H9 (cell line): ENCODE results near the gene DNAJC6. TPM values are rescaled to one million over a fixed set of nuclear protein-coding genes. Genes with fewer than 3 reads are reported as not detected.

Experiments used
- DNase-seq: peaks from one replicate; pipeline ENCODE4 v3.0.0-alpha.2; 2017
- H2AFZ ChIP-seq: one replicate; pipeline ENCODE4 v1.6.1; 2013; ENCODE audit warnings: mild to moderate bottlenecking, low read length, control low read depth, moderate library complexity
- H2AK5ac ChIP-seq: 2 replicates; pipeline ENCODE4 v1.6.1; 2013; ENCODE audit warnings: low read length, control low read depth, mixed read lengths; ENCODE audit not compliant: insufficient read length
- H2BK120ac ChIP-seq: one replicate; pipeline ENCODE4 v1.6.1; 2013; ENCODE audit warnings: low read depth, mild to moderate bottlenecking, low read length, control low read depth, inconsistent platforms; ENCODE audit not compliant: poor library complexity, severe bottlenecking
- H2BK12ac ChIP-seq: 2 replicates; pipeline ENCODE4 v1.6.1; 2013; ENCODE audit warnings: low read length, control low read depth, mixed read lengths, low read depth; ENCODE audit not compliant: insufficient read length
- H2BK15ac ChIP-seq: 2 replicates; pipeline ENCODE4 v1.6.1; 2013; ENCODE audit warnings: low read depth, low read length, control low read depth
- H2BK20ac ChIP-seq: one replicate; pipeline ENCODE4 v1.6.1; 2013; ENCODE audit warnings: low read depth, mild to moderate bottlenecking, low read length, control low read depth, inconsistent platforms; ENCODE audit not compliant: poor library complexity, severe bottlenecking
- H2BK5ac ChIP-seq: 2 replicates; pipeline ENCODE4 v1.6.1; 2013; ENCODE audit warnings: low read length, control low read depth, mixed read lengths; ENCODE audit not compliant: insufficient read length
- H3K14ac ChIP-seq: 2 replicates; pipeline ENCODE4 v1.6.1; 2013; ENCODE audit warnings: low read length, control low read depth; ENCODE audit not compliant: insufficient read depth
- H3K18ac ChIP-seq: 2 replicates; pipeline ENCODE4 v1.6.1; 2013; ENCODE audit warnings: low read depth, mild to moderate bottlenecking, mixed read lengths, low read length, control low read depth; ENCODE audit not compliant: insufficient read length
- H3K23ac ChIP-seq: 2 replicates; pipeline ENCODE4 v1.6.1; 2013; ENCODE audit warnings: low read length, control low read depth, mixed read lengths, low read depth; ENCODE audit not compliant: insufficient read length
- H3K23me2 ChIP-seq: 2 replicates; pipeline ENCODE4 v1.6.1; 2013; ENCODE audit warnings: low read depth, mild to moderate bottlenecking, mixed read lengths, low read length, control low read depth; ENCODE audit not compliant: insufficient read length, poor library complexity, severe bottlenecking
- H3K27ac ChIP-seq: 2 replicates; pipeline ENCODE4 v1.5.1; 2013; ENCODE audit warnings: low read length, control low read depth, mixed read lengths, low read depth; ENCODE audit not compliant: insufficient read length
- H3K27me3 ChIP-seq: 2 replicates; pipeline ENCODE4 v1.6.1; 2013; ENCODE audit warnings: low read length, control low read depth, inconsistent platforms; ENCODE audit not compliant: insufficient read depth
- H3K4ac ChIP-seq: 2 replicates; pipeline ENCODE4 v1.6.1; 2013; ENCODE audit warnings: low read depth, mild to moderate bottlenecking, control low read depth, inconsistent platforms, low read length, moderate library complexity
- H3K4me1 ChIP-seq: 2 replicates; pipeline ENCODE4 v1.6.1; 2013; ENCODE audit warnings: low read length, control low read depth, inconsistent platforms; ENCODE audit not compliant: insufficient read depth
- H3K4me2 ChIP-seq: 2 replicates; pipeline ENCODE4 v1.6.1; 2013; ENCODE audit warnings: low read length, control low read depth, mixed read lengths; ENCODE audit not compliant: insufficient read length, insufficient read depth
- H3K56ac ChIP-seq: 2 replicates; pipeline ENCODE4 v1.6.1; 2013; ENCODE audit warnings: low read depth, mild to moderate bottlenecking, mixed read lengths, low read length, control low read depth; ENCODE audit not compliant: insufficient read length
- H3K79me1 ChIP-seq: 2 replicates; pipeline ENCODE4 v1.6.1; 2013; ENCODE audit warnings: low read depth, mild to moderate bottlenecking, moderate library complexity, low read length, control low read depth, inconsistent platforms; ENCODE audit not compliant: insufficient read depth, poor library complexity, severe bottlenecking
- H3K79me2 ChIP-seq: 2 replicates; pipeline ENCODE4 v1.6.1; 2013; ENCODE audit warnings: low read length, control low read depth, inconsistent platforms; ENCODE audit not compliant: insufficient read depth
- H3K9ac ChIP-seq: 2 replicates; pipeline ENCODE4 v1.6.1; 2013; ENCODE audit warnings: low read length, control low read depth, mixed read lengths; ENCODE audit not compliant: insufficient read length; ENCODE audit errors: extremely low read depth
- H3K9me3 ChIP-seq: one replicate; pipeline ENCODE4 v1.6.1; 2013; ENCODE audit warnings: low read depth, low read length, inconsistent platforms; ENCODE audit not compliant: control insufficient read depth
- H3T11ph ChIP-seq: one replicate; pipeline ENCODE4 v1.6.1; 2013; ENCODE audit warnings: mild to moderate bottlenecking, low read length, control low read depth, inconsistent platforms
- H4K20me1 ChIP-seq: one replicate; pipeline ENCODE4 v1.6.1; 2013; ENCODE audit not compliant: control insufficient read depth, insufficient read length, insufficient read depth
- H4K5ac ChIP-seq: 2 replicates; pipeline ENCODE4 v1.6.1; 2013; ENCODE audit warnings: low read depth, mild to moderate bottlenecking, mixed read lengths, low read length, control low read depth; ENCODE audit not compliant: insufficient read length
- H4K8ac ChIP-seq: replicated peaks from 2 replicates; pipeline ENCODE4 v1.6.1; 2013; ENCODE audit warnings: low read length, control low read depth, mixed read lengths, low read depth; ENCODE audit not compliant: insufficient read length
- H4K91ac ChIP-seq: 2 replicates; pipeline ENCODE4 v1.6.1; 2013; ENCODE audit warnings: low read depth, mild to moderate bottlenecking, moderate library complexity, mixed read lengths, low read length, control low read depth; ENCODE audit not compliant: insufficient read length
- H3K27ac Mint-ChIP-seq, 3 experiments: 2 replicates in 2 of 3; 3 replicates in 1 of 3; pipeline ENCODE4 v1.8.0; 2020 to 2021; ENCODE audit warnings: mixed read lengths in 3 of 3, mild to moderate bottlenecking in 1 of 3, moderate library complexity in 1 of 3
- H3K27me3 Mint-ChIP-seq: 2 replicates; pipeline ENCODE4 v1.8.0; 2021; ENCODE audit warnings: low read depth, mild to moderate bottlenecking, moderate library complexity, mixed read lengths
- H3K36me3 Mint-ChIP-seq, 3 experiments: 2 replicates in 2 of 3; 3 replicates in 1 of 3; pipeline ENCODE4 v1.8.0; 2020 to 2021; ENCODE audit warnings: low read depth in 3 of 3, mixed read lengths in 3 of 3; ENCODE audit not compliant: insufficient read depth in 1 of 3
- H3K4me1 Mint-ChIP-seq, 2 experiments: 2 replicates each; pipeline ENCODE4 v1.8.0; 2020; ENCODE audit warnings: mixed read lengths in 2 of 2
- H3K4me3 Mint-ChIP-seq, 2 experiments: 2 replicates in 1 of 2; 3 replicates in 1 of 2; pipeline ENCODE4 v1.8.0; 2020 to 2021; ENCODE audit warnings: mild to moderate bottlenecking in 2 of 2, mixed read lengths in 2 of 2, moderate library complexity in 1 of 2
- H3K9me3 Mint-ChIP-seq, 2 experiments: 2 replicates in 1 of 2; 3 replicates in 1 of 2; pipeline ENCODE4 v1.8.0; 2020; ENCODE audit warnings: mild to moderate bottlenecking in 2 of 2, mixed read lengths in 2 of 2, moderate library complexity in 1 of 2
- CTCF ChIP-seq: fragments of 200-600 bp; sonication (generic); conservative IDR thresholded peaks from 3 replicates; pipeline ENCODE4 v1.8.0; 2021; ENCODE audit warnings: antibody characterized with exemption, mild to moderate bottlenecking
- WGBS: extraction: QIAGEN DNeasy Blood & Tissue Kit; methylation state at CpG from one replicate; pipeline ENCODE4 v1.1.7; 2013; ENCODE audit warnings: missing lambda C conversion rate, low lambda C conversion rate, mixed read lengths; ENCODE audit not compliant: insufficient read length; ENCODE audit errors: extremely low coverage; 5-methylcytosine and 5-hydroxymethylcytosine counted together
- total RNA-seq: library from RNA; stranded (reverse); gene quantifications from 2 replicates; pipeline ENCODE4 v1.2.1, GENCODE V29; 2021

The DNAJC6 gene
- total RNA-seq, 1 experiment from 2014 or later, result 2.2 TPM

GRCh38 chr1:65267683-65268082 lies 41.7 kb upstream of the DNAJC6 start:
- no peaks in the 10 kb centered on the region; the same call in 1 of the 2 replicates for H3K27me3 ChIP-seq
- peaks cover 11% of the 10 kb centered on the region for H3K23me2 ChIP-seq
- no peak overlapping the region for H3K4me3 Mint-ChIP-seq
- no peak overlapping the region for H3T11ph ChIP-seq
- H2AK5ac ChIP-seq, result no peak overlapping the region
- H2BK12ac ChIP-seq, result no peak overlapping the region
- H2BK120ac ChIP-seq, result no peak overlapping the region
- H3K4ac ChIP-seq, result no peak overlapping the region
- H3K27me3 Mint-ChIP-seq, result peaks cover 31% of the 10 kb centered on the region
- no peak overlapping the region for H3K56ac ChIP-seq
- no peak overlapping the region for H3K18ac ChIP-seq
- H2BK20ac ChIP-seq, result no peak overlapping the region
- no peak overlapping the region for H3K9ac ChIP-seq
- H3K9me3 ChIP-seq, result no peaks in the 10 kb centered on the region
- no peak overlapping the region for H2BK5ac ChIP-seq
- H3K27ac ChIP-seq, result no peak overlapping the region
- H3K9me3 Mint-ChIP-seq, result no peaks in the 10 kb centered on the region
- no peak overlapping the region for H2BK15ac ChIP-seq
- no peak overlapping the region for H2AFZ ChIP-seq
- H3K79me1 ChIP-seq, result no peaks in the 10 kb centered on the region
- TF ChIP-seq CTCF, result no peak
- no peak for DNase-seq
- H4K91ac ChIP-seq, result no peak overlapping the region
- H4K8ac ChIP-seq, result no peak overlapping the region
- no peak overlapping the region for H3K4me2 ChIP-seq
- H3K79me2 ChIP-seq, result no peaks in the 10 kb centered on the region
- H3K14ac ChIP-seq, result no peak overlapping the region
- H3K4me1 ChIP-seq, result no peaks in the 10 kb centered on the region
- no CpG with 5 or more reads among the region's 1 CpG for WGBS
- no peak overlapping the region for H4K5ac ChIP-seq
- H4K20me1 ChIP-seq, result no peaks in the 10 kb centered on the region
- H3K36me3 Mint-ChIP-seq, result no peaks in the 10 kb centered on the region
- peaks cover 20 to 31% of the 10 kb centered on the region in 2 experiments for H3K4me1 Mint-ChIP-seq
- no peak overlapping the region; a peak in 1 of 7 replicates for H3K27ac Mint-ChIP-seq
- no peak overlapping the region for H3K23ac ChIP-seq
